Body of pancreas (tissue), 4 donors: ENCODE results near the gene NPM3. TPM values are rescaled to one million over a fixed set of nuclear protein-coding genes. Genes with fewer than 3 reads are reported as not detected.
A peak's percentile ranks its signal among the peaks of the same experiment; 100 is the strongest.

Experiments
- ATAC-seq: fragments of 150-250 bp; one replicate; pipeline ENCODE4 v1.9.1; 2016
- DNase-seq, 4 donors: peaks; one replicate each; pipeline ENCODE4 v3.0.0-alpha.2; 2019
- H3K27ac ChIP-seq, 4 donors: fragments of 200-600 bp; sonication (generic); 1 replicate in 3 of 4; 2 replicates in 1 of 4; pipeline versions ENCODE4 v1.5.1 to v1.6.1; 2016 to 2019; ENCODE audit warnings: mild to moderate bottlenecking in 1 of 4, mixed read lengths in 1 of 4, moderate library complexity in 1 of 4
- H3K27me3 ChIP-seq, 2 donors: fragments of 200-600 bp; sonication (generic); one replicate each; pipeline ENCODE4 v1.6.0; 2016; ENCODE audit warnings: mild to moderate bottlenecking in 1 of 2
- H3K36me3 ChIP-seq, 2 donors: fragments of 200-600 bp; sonication (generic); replicated peaks in 1 of 2; 2 replicates each; pipeline ENCODE4 v1.5.1; 2016; ENCODE audit warnings: low read depth in 2 of 2; ENCODE audit not compliant: insufficient read depth in 1 of 2
- H3K4me1 ChIP-seq: fragments of 200-600 bp; sonication (generic); one replicate; pipeline ENCODE4 v1.6.0; 2016
- H3K4me3 ChIP-seq, 2 donors: fragments of 200-600 bp; sonication (generic); 1 replicate in 1 of 2; 2 replicates in 1 of 2; pipeline ENCODE4 v1.5.1; 2016 to 2019
- H3K9me3 ChIP-seq, 3 donors: fragments of 200-600 bp; sonication (generic); 1 replicate in 2 of 3; 2 replicates in 1 of 3; pipeline ENCODE4 v1.5.1; 2016
- POLR2A ChIP-seq, 3 donors: fragments of 450-650 bp; IDR thresholded peaks; one replicate each; pipeline ENCODE4 v1.6.1; 2016; ENCODE audit warnings: antibody characterized with exemption in 3 of 3, mild to moderate bottlenecking in 2 of 3
- WGBS, 2 donors: methylation state at CpG; one replicate each; pipeline ENCODE4 v1.1.5; 2017; 5-methylcytosine and 5-hydroxymethylcytosine counted together
- intact Hi-C: fragments of 100-400 bp; cut with DNase I; formaldehyde crosslinking; loops from one replicate; pipeline ENCODE4 v1.15.1; 2023
- total RNA-seq, 2 donors: library from RNA; depleted of rRNA; stranded (reverse); fragments of >200 nt; gene quantifications; one replicate each; pipeline ENCODE4 v1.1.0, GENCODE V29; 2016
- TF ChIP-seq, protein P1 (sequence below), 7 experiments: fragments of 450-650 bp in 4 of 7; fragments of 200-600 bp in 3 of 7; sonication (generic) in 3 of 7; IDR thresholded peaks; one replicate each; pipeline ENCODE4 v1.5.1; 2016 to 2019; ENCODE audit warnings: antibody characterized with exemption in 7 of 7

NPM3 gene
- total RNA-seq, 2 donors from 2014 or later: 8.3 to 18.1 TPM

DNA sequence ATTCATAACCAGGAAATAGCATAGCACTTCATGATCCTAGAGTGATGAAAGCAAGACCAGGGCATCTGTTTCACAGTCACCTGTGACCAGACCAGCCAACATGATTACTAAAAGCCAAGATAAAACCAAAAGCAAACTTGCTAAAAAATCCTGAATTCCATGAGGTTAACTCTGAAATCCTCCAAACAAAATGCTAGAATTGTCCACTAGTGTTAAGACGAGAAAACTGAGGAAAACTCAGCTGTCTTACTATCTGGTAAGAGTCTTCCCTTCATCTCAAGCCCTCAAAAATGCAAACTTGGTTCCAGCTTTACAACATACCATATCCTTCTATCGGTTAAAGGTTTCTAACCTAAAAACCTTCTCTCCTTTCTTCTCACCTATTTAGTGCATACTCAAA lies 1.3 kb upstream of the NPM3 start:
- TF ChIP-seq, protein P1, sequence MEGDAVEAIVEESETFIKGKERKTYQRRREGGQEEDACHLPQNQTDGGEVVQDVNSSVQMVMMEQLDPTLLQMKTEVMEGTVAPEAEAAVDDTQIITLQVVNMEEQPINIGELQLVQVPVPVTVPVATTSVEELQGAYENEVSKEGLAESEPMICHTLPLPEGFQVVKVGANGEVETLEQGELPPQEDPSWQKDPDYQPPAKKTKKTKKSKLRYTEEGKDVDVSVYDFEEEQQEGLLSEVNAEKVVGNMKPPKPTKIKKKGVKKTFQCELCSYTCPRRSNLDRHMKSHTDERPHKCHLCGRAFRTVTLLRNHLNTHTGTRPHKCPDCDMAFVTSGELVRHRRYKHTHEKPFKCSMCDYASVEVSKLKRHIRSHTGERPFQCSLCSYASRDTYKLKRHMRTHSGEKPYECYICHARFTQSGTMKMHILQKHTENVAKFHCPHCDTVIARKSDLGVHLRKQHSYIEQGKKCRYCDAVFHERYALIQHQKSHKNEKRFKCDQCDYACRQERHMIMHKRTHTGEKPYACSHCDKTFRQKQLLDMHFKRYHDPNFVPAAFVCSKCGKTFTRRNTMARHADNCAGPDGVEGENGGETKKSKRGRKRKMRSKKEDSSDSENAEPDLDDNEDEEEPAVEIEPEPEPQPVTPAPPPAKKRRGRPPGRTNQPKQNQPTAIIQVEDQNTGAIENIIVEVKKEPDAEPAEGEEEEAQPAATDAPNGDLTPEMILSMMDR (IDR thresholded peaks at IDR 0.05): no peak
- no peak for TF ChIP-seq POLR2A (IDR thresholded peaks at IDR 0.05)
- H3K27ac ChIP-seq: no peak overlapping the region
- intact Hi-C loops: no loop called here
- no peak for DNase-seq
- peaks cover under 1 to 20% of the 10 kb centered on the region in 2 donors for H3K36me3 ChIP-seq
- WGBS, 2 donors: 77 to 81% methylated on average over 2 of the region's 2 CpGs
- H3K4me1 ChIP-seq: peaks cover 36% of the 10 kb centered on the region
- H3K4me3 ChIP-seq: no peak overlapping the region
- H3K27me3 ChIP-seq: no peaks in the 10 kb centered on the region
- H3K9me3 ChIP-seq: no peaks in the 10 kb centered on the region
- ATAC-seq: no peak

DNA sequence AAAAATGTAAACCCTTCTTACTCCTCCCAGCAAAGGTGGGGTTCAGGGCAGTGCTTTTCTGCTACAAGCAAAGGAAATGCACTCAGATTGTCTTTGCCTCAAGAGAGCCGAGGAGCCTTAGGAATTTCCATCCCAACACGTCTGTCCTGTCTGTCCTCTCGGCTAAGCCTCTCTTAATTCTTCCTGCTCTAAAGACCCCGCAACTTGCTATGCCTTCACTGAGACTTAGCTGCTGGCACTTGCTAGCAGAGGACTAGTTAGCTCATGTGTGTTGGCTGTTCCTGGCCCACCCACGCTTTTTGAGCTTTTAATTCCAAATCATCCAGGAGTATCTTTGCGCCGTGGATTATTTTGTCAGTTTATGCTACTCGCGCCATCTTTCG lies 481 bp upstream of the NPM3 start:
- Histone ChIP-seq H3K36me3 (peaks cover 0 to 15% of the 10 kb centered on the region in 2 donors), H3K4me3 (peak overlapping the region; percentile 17 to 58), H3K9me3 (no peaks in the 10 kb centered on the region), H3K4me1 (peaks cover 44% of the 10 kb centered on the region), H3K27ac (peak overlapping the region in 2 of 4 donors; percentile 27 to 46), H3K27me3 (no peaks in the 10 kb centered on the region)
- ATAC-seq (no peak), DNase-seq (no peak)
- no peak for TF ChIP-seq POLR2A (IDR thresholded peaks at IDR 0.05)
- TF ChIP-seq, protein P1 (IDR thresholded peaks at IDR 0.05): no peak
- intact Hi-C loops: no loop called here
- 49 to 50% methylated on average over 10 of the region's 10 CpGs for WGBS, 2 donors

DNA sequence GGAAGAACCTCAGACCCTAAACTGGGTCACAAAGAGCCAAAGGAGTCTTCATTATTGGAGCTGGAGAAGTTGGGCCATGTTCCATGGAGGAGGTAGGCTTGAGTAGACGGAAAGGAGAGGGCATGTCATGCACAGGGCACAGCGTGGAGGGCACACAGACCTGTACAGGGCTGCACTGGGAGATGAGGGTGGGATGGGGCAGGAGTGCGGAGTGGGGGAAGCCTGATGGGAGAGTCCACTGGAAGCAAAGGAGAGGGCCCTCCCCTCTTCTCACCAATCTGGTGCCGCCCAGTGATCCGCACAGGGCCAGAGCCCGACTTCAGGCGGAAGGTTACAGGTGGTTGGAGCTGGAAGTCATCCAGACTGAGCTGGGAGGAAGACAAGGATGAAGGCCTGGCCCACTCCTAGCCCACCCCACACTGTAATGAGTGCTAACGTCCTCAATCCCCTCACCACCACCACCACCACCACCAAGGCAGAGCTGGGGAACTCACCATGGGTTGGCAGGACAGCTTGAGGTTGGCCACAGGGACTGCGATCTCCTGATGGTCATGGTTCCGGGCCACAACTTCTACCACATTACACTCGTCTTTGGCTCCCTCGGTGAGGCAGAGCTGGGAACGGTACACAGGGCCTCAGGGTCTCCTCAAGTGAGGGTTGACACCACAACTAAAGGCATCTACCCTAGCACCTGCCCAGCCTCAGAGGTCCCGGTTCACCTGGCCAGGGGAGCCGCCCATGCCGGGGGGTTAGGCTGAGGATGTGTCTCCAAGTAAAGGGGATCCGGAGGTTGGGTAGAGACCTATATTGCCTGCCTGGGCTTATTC lies 1.0 kb downstream of the NPM3 start:
- H3K4me3 ChIP-seq: no peak overlapping the region
- 45 to 46% methylated on average over 14 to 17 of the region's 17 CpGs for WGBS, 2 donors
- peaks cover 49% of the 10 kb centered on the region for H3K4me1 ChIP-seq
- intact Hi-C loops: no loop called here
- DNase-seq: no peak
- TF ChIP-seq, protein P1 (IDR thresholded peaks at IDR 0.05): no peak
- TF ChIP-seq POLR2A (IDR thresholded peaks at IDR 0.05): no peak
- peaks cover 0 to 9% of the 10 kb centered on the region in 2 donors for H3K36me3 ChIP-seq
- H3K27ac ChIP-seq: no peak overlapping the region
- no peak for ATAC-seq
- no peaks in the 10 kb centered on the region for H3K9me3 ChIP-seq
- H3K27me3 ChIP-seq: peaks cover 0 to 1% of the 10 kb centered on the region in 2 donors

DNA sequence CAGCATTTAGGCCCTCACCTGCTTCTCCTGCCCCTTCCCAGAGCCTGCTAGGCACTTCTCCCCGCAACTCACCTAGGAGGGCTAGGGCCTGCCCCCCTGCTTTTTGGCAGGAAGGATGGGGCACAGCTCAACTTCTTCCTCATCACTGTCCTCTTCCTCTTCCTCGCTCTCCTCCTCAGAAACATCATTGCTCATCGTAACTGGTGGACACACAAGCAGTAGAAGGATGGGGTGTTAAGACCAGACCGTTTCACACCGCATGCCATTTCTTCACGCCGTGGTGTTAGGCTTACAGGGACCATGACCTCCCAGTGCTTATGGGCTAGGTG lies 1.6 kb downstream of the NPM3 start:
- 67 to 78% methylated on average over 7 of the region's 7 CpGs for WGBS, 2 donors
- TF ChIP-seq POLR2A (IDR thresholded peaks at IDR 0.05): no peak
- TF ChIP-seq, protein P1 (IDR thresholded peaks at IDR 0.05): no peak
- DNase-seq (no peak), ATAC-seq (no peak)
- peaks cover 0 to 5% of the 10 kb centered on the region in 2 donors for H3K36me3 ChIP-seq
- H3K27me3 ChIP-seq: peaks cover 0 to 7% of the 10 kb centered on the region in 2 donors
- H3K9me3 ChIP-seq: no peaks in the 10 kb centered on the region
- H3K27ac ChIP-seq: no peak overlapping the region
- intact Hi-C loops: no loop called here
- peaks cover 49% of the 10 kb centered on the region for H3K4me1 ChIP-seq
- H3K4me3 ChIP-seq: no peak overlapping the region
